WTC11 (cell line): ENCODE results near the gene SMARCA5. TPM values are rescaled to one million over a fixed set of nuclear protein-coding genes. Genes with fewer than 3 reads are reported as not detected.

ENCODE experiments used
- ESRRA ChIP-seq: sonication (generic); formaldehyde crosslinking; IDR thresholded peaks from 2 replicates; pipeline ENCODE4 v1.8.1; 2022; ENCODE audit warnings: mild to moderate bottlenecking, missing genetic modification reagents, borderline replicate concordance
- ETV6 ChIP-seq: sonication (generic); formaldehyde crosslinking; IDR thresholded peaks from 2 replicates; pipeline ENCODE4 v1.8.1; 2022; ENCODE audit warnings: mild to moderate bottlenecking, missing genetic modification reagents
- FOXK1 ChIP-seq: sonication (generic); formaldehyde crosslinking; IDR thresholded peaks from 2 replicates; pipeline ENCODE4 v1.8.0; 2022; ENCODE audit warnings: mild to moderate bottlenecking, moderate library complexity, missing genetic modification reagents
- FOXP1 ChIP-seq: sonication (generic); formaldehyde crosslinking; IDR thresholded peaks from 2 replicates; pipeline ENCODE4 v1.8.0; 2022; ENCODE audit warnings: missing genetic modification reagents, mild to moderate bottlenecking, moderate library complexity, borderline replicate concordance
- MYBL2 ChIP-seq: sonication (generic); formaldehyde crosslinking; IDR thresholded peaks from 2 replicates; pipeline ENCODE4 v1.8.1; 2023; ENCODE audit warnings: mild to moderate bottlenecking, moderate library complexity, missing genetic modification reagents
- NFYB ChIP-seq: sonication (generic); formaldehyde crosslinking; conservative IDR thresholded peaks from 2 replicates; pipeline ENCODE4 v1.8.0; 2022; ENCODE audit warnings: low read depth, missing genetic modification reagents
- NR3C1 ChIP-seq: sonication (generic); formaldehyde crosslinking; conservative IDR thresholded peaks from 2 replicates; pipeline ENCODE4 v1.8.1; 2023; ENCODE audit warnings: low read depth, mild to moderate bottlenecking, missing genetic modification reagents
- SMAD4 ChIP-seq: sonication (generic); formaldehyde crosslinking; IDR thresholded peaks from 2 replicates; pipeline ENCODE4 v1.8.0; 2022; ENCODE audit warnings: mild to moderate bottlenecking, missing genetic modification reagents
- ZBTB21 ChIP-seq: sonication (generic); formaldehyde crosslinking; IDR thresholded peaks from 2 replicates; pipeline ENCODE4 v1.8.1; 2023; ENCODE audit warnings: mild to moderate bottlenecking, missing genetic modification reagents, borderline replicate concordance
- total RNA-seq: library from RNA; stranded (reverse); gene quantifications from 3 replicates; pipeline ENCODE4 v1.2.3, GENCODE V29; 2021
- TF ChIP-seq, protein P1 (sequence below): sonication (generic); formaldehyde crosslinking; IDR thresholded peaks from 2 replicates; pipeline ENCODE4 v1.8.1; 2023; ENCODE audit warnings: mild to moderate bottlenecking, missing genetic modification reagents
- TF ChIP-seq, protein P2 (sequence below): sonication (generic); formaldehyde crosslinking; IDR thresholded peaks from 2 replicates; pipeline ENCODE4 v1.8.1; 2023; ENCODE audit warnings: mild to moderate bottlenecking, missing genetic modification reagents, borderline replicate concordance
- TF ChIP-seq, protein P3 (sequence below): sonication (generic); formaldehyde crosslinking; IDR thresholded peaks from 2 replicates; pipeline ENCODE4 v1.8.0; 2022; ENCODE audit warnings: mild to moderate bottlenecking, missing genetic modification reagents
- TF ChIP-seq, protein P4 (sequence below): sonication (generic); formaldehyde crosslinking; IDR thresholded peaks from 2 replicates; pipeline ENCODE4 v1.8.0; 2022; ENCODE audit warnings: mild to moderate bottlenecking, missing genetic modification reagents
- TF ChIP-seq, protein P5 (sequence below): sonication (generic); formaldehyde crosslinking; IDR thresholded peaks from 2 replicates; pipeline ENCODE4 v1.8.0; 2023; ENCODE audit warnings: missing genetic modification reagents, mild to moderate bottlenecking, borderline replicate concordance
- TF ChIP-seq, protein P6 (sequence below): fragments of 250-450 bp; sonication (Bioruptor Pico); conservative IDR thresholded peaks from 2 replicates; pipeline ENCODE4 v1.9.0; 2021; ENCODE audit warnings: mild to moderate bottlenecking
- TF ChIP-seq, protein P7 (sequence below): fragments of 200-600 bp; IDR thresholded peaks from 2 replicates; pipeline ENCODE4 v1.8.0; 2022; ENCODE audit warnings: antibody characterized with exemption
- TF ChIP-seq, protein P8 (sequence below): sonication (generic); formaldehyde crosslinking; IDR thresholded peaks from 2 replicates; pipeline ENCODE4 v1.8.1; 2022; ENCODE audit warnings: low read depth, mild to moderate bottlenecking, moderate library complexity, missing genetic modification reagents, borderline replicate concordance

Gene SMARCA5
- total RNA-seq, 1 experiment from 2014 or later: 98.8 TPM

DNA sequence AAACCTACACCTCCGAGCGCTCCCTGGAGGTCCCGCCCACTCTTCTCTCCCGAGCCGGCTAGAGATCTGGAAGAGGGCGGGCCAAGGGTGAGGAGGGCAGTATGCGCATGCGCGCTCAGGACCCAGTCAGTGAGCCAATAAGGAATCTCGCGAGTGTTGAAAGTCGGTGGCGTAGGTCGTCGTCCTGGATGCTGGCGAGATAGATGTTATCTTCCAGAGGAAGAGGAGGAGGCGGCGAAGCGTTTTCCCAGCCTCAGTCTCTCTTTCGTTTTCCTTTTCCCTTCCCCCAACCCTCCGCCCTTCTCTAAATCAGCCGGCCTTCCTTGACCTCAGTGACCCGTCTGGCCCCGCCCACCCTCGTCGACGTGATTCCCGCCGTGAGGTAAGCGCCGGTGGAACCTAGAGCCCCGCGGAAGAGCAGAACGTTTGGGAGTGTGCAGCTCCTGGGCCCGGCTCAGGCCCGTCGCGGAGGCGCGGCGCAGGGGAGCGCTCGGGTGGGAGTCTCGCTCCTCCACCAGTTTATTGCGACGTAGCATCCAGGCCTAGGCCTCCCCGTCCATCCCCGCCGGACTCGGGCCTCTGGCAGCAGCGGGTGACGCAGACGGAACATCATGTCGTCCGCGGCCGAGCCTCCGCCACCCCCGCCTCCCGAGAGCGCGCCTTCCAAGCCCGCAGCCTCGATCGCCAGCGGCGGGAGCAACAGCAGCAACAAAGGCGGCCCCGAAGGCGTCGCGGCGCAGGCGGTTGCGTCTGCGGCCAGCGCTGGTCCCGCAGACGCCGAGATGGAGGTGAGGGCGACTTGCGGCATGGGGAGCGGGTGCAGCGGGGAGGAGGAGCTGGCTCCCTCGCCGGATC, at the start of gene SMARCA5 (continued):
- TF ChIP-seq, protein P1, sequence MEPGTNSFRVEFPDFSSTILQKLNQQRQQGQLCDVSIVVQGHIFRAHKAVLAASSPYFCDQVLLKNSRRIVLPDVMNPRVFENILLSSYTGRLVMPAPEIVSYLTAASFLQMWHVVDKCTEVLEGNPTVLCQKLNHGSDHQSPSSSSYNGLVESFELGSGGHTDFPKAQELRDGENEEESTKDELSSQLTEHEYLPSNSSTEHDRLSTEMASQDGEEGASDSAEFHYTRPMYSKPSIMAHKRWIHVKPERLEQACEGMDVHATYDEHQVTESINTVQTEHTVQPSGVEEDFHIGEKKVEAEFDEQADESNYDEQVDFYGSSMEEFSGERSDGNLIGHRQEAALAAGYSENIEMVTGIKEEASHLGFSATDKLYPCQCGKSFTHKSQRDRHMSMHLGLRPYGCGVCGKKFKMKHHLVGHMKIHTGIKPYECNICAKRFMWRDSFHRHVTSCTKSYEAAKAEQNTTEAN (CRISPR knock-in tag): 0 out of 2 replicates have a peak, but pooled peaks have one; percentile 21
- TF ChIP-seq ETV6 (CRISPR knock-in tag) (peak; percentile 91; the same call in 1 of the 2 replicates), FOXP1 (CRISPR knock-in tag) (peak; percentile 94; the same call in 1 of the 2 replicates), ESRRA (CRISPR knock-in tag) (peak; percentile 61; the same call in 1 of the 2 replicates), NFYB (CRISPR knock-in tag) (no peak), SMAD4 (peak; percentile 52; the same call in 1 of the 2 replicates), NR3C1 (no peak), FOXK1 (CRISPR knock-in tag) (peak; percentile 71; the same call in 1 of the 2 replicates), MYBL2 (CRISPR knock-in tag) (no peak), ZBTB21 (CRISPR knock-in tag) (0 out of 2 replicates have a peak, but pooled peaks have one; percentile 15)
- TF ChIP-seq, protein P2, sequence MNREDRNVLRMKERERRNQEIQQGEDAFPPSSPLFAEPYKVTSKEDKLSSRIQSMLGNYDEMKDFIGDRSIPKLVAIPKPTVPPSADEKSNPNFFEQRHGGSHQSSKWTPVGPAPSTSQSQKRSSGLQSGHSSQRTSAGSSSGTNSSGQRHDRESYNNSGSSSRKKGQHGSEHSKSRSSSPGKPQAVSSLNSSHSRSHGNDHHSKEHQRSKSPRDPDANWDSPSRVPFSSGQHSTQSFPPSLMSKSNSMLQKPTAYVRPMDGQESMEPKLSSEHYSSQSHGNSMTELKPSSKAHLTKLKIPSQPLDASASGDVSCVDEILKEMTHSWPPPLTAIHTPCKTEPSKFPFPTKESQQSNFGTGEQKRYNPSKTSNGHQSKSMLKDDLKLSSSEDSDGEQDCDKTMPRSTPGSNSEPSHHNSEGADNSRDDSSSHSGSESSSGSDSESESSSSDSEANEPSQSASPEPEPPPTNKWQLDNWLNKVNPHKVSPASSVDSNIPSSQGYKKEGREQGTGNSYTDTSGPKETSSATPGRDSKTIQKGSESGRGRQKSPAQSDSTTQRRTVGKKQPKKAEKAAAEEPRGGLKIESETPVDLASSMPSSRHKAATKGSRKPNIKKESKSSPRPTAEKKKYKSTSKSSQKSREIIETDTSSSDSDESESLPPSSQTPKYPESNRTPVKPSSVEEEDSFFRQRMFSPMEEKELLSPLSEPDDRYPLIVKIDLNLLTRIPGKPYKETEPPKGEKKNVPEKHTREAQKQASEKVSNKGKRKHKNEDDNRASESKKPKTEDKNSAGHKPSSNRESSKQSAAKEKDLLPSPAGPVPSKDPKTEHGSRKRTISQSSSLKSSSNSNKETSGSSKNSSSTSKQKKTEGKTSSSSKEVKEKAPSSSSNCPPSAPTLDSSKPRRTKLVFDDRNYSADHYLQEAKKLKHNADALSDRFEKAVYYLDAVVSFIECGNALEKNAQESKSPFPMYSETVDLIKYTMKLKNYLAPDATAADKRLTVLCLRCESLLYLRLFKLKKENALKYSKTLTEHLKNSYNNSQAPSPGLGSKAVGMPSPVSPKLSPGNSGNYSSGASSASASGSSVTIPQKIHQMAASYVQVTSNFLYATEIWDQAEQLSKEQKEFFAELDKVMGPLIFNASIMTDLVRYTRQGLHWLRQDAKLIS (CRISPR knock-in tag): peak; percentile 65; the same call in 1 of the 2 replicates
- TF ChIP-seq, protein P3, sequence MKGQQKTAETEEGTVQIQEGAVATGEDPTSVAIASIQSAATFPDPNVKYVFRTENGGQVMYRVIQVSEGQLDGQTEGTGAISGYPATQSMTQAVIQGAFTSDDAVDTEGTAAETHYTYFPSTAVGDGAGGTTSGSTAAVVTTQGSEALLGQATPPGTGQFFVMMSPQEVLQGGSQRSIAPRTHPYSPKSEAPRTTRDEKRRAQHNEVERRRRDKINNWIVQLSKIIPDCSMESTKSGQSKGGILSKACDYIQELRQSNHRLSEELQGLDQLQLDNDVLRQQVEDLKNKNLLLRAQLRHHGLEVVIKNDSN (CRISPR knock-in tag): peak; percentile 65; the same call in 1 of the 2 replicates
- TF ChIP-seq, protein P4, sequence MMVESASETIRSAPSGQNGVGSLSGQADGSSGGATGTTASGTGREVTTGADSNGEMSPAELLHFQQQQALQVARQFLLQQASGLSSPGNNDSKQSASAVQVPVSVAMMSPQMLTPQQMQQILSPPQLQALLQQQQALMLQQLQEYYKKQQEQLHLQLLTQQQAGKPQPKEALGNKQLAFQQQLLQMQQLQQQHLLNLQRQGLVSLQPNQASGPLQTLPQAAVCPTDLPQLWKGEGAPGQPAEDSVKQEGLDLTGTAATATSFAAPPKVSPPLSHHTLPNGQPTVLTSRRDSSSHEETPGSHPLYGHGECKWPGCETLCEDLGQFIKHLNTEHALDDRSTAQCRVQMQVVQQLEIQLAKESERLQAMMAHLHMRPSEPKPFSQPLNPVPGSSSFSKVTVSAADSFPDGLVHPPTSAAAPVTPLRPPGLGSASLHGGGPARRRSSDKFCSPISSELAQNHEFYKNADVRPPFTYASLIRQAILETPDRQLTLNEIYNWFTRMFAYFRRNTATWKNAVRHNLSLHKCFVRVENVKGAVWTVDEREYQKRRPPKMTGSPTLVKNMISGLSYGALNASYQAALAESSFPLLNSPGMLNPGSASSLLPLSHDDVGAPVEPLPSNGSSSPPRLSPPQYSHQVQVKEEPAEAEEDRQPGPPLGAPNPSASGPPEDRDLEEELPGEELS: peak; percentile 95; the same call in 1 of the 2 replicates
- TF ChIP-seq, protein P5, sequence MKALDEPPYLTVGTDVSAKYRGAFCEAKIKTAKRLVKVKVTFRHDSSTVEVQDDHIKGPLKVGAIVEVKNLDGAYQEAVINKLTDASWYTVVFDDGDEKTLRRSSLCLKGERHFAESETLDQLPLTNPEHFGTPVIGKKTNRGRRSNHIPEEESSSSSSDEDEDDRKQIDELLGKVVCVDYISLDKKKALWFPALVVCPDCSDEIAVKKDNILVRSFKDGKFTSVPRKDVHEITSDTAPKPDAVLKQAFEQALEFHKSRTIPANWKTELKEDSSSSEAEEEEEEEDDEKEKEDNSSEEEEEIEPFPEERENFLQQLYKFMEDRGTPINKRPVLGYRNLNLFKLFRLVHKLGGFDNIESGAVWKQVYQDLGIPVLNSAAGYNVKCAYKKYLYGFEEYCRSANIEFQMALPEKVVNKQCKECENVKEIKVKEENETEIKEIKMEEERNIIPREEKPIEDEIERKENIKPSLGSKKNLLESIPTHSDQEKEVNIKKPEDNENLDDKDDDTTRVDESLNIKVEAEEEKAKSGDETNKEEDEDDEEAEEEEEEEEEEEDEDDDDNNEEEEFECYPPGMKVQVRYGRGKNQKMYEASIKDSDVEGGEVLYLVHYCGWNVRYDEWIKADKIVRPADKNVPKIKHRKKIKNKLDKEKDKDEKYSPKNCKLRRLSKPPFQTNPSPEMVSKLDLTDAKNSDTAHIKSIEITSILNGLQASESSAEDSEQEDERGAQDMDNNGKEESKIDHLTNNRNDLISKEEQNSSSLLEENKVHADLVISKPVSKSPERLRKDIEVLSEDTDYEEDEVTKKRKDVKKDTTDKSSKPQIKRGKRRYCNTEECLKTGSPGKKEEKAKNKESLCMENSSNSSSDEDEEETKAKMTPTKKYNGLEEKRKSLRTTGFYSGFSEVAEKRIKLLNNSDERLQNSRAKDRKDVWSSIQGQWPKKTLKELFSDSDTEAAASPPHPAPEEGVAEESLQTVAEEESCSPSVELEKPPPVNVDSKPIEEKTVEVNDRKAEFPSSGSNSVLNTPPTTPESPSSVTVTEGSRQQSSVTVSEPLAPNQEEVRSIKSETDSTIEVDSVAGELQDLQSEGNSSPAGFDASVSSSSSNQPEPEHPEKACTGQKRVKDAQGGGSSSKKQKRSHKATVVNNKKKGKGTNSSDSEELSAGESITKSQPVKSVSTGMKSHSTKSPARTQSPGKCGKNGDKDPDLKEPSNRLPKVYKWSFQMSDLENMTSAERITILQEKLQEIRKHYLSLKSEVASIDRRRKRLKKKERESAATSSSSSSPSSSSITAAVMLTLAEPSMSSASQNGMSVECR: peak; percentile 87; the same call in 1 of the 2 replicates
- TF ChIP-seq, protein P6, sequence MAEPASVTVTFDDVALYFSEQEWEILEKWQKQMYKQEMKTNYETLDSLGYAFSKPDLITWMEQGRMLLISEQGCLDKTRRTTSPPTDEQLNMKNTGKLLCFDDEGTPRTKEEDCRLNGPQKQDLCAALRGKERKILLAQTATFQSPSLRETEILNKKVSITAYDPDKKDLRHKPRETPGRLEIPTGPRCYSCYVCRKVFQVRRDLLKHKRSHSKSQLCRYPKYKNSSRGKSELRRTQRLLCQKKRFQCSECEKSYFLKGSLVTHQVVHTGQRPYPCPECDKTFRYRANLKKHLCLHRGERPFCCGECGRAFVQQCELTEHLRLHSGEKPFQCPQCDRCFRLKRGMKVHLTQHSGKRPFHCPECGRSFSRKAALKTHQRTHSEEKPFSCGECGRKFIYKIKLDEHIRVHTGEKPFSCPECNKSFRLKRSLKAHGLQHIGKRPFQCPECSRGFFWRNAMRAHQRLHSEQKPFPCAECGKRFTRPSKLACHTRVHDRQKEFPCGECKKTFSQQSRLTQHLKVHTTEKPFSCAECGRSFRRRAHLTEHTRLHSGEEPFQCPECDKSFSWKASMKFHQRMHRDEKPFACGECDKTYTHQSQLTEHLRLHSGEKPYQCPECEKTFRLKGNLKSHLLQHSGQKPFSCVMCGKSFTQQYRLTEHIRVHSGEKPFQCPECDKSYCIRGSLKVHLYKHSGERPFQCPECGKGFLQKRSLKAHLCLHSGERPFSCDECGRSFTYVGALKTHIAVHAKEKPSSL (CRISPR knock-in tag): no peak
- TF ChIP-seq, protein P7, sequence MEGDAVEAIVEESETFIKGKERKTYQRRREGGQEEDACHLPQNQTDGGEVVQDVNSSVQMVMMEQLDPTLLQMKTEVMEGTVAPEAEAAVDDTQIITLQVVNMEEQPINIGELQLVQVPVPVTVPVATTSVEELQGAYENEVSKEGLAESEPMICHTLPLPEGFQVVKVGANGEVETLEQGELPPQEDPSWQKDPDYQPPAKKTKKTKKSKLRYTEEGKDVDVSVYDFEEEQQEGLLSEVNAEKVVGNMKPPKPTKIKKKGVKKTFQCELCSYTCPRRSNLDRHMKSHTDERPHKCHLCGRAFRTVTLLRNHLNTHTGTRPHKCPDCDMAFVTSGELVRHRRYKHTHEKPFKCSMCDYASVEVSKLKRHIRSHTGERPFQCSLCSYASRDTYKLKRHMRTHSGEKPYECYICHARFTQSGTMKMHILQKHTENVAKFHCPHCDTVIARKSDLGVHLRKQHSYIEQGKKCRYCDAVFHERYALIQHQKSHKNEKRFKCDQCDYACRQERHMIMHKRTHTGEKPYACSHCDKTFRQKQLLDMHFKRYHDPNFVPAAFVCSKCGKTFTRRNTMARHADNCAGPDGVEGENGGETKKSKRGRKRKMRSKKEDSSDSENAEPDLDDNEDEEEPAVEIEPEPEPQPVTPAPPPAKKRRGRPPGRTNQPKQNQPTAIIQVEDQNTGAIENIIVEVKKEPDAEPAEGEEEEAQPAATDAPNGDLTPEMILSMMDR: no peak
- TF ChIP-seq, protein P8, sequence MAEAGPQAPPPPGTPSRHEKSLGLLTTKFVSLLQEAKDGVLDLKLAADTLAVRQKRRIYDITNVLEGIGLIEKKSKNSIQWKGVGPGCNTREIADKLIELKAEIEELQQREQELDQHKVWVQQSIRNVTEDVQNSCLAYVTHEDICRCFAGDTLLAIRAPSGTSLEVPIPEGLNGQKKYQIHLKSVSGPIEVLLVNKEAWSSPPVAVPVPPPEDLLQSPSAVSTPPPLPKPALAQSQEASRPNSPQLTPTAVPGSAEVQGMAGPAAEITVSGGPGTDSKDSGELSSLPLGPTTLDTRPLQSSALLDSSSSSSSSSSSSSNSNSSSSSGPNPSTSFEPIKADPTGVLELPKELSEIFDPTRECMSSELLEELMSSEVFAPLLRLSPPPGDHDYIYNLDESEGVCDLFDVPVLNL: peak; percentile 71; the same call in 1 of the 2 replicates
